ENCODE results near the gene SRSF7.
"Not testable (repeated sequence)": the region's sequence is repeated elsewhere in the genome, so short reads cannot be mapped to it uniquely, and the experiment has no call there.

The SRSF7 gene

DNA sequence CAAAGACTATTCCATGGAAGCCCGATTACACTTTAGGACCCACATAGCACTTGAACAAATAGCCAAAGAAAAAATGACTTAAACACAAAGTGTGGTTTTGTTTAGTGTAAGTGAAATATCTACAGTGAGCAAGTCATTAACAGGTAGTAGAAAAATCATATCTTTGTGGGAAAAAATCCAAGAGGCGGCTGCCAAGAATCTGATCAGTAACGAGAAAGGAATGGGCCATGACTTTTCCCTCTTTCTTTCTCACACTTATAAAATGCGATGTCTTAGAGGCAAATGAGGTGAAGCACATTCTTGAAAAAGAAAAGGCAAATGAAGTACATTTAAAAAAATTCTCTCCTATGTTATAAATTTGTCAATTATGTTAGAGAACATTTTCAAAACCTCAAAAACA, 14.0 kb upstream of the SRSF7 start:
- Histone ChIP-seq H3K4me2 (ENCODE audit: insufficient read depth, low read length) (no peak overlapping the region), H3K4me3 (ENCODE audit: low read depth in 1 of 2, low read length in 2 of 2) (no peak overlapping the region), H3K9me3 (ENCODE audit: insufficient read depth, low read length, severe bottlenecking) (no peaks in the 10 kb centered on the region), H3K36me3 (ENCODE audit: insufficient read depth, low read length) (no peaks in the 10 kb centered on the region), H3K27ac (ENCODE audit: low read length) (no peak overlapping the region), H3K27me3 (ENCODE audit: insufficient read depth, low read length, poor library complexity) (no peaks in the 10 kb centered on the region), H4K20me1 (ENCODE audit: insufficient read depth, low read length) (no peaks in the 10 kb centered on the region), H3K79me2 (ENCODE audit: insufficient read depth, low read length) (no peaks in the 10 kb centered on the region), H2AFZ (ENCODE audit: low read depth, low read length) (no peak overlapping the region), H3K4me1 (ENCODE audit: insufficient read depth, low read length) (no peaks in the 10 kb centered on the region), H3K9ac (ENCODE audit: low read depth, low read length) (no peak overlapping the region)
- no peak for DNase-seq
- no peak for TF ChIP-seq CTCF (IDR thresholded peaks at IDR 0.05; ENCODE audit: borderline replicate concordance, extremely low read depth, low read length, poor library complexity, severe bottlenecking)
- TF ChIP-seq EZH2 (IDR thresholded peaks at IDR 0.05; ENCODE audit: borderline replicate concordance, low read depth, low read length, severe bottlenecking) = no peak
- no peak for ATAC-seq (ENCODE audit: insufficient read depth, low read depth)

GRCh38 chr2:38763728-38764127, 12.6 kb upstream of the SRSF7 start:
- Histone ChIP-seq H4K20me1 (ENCODE audit: insufficient read depth, low read length) (no peaks in the 10 kb centered on the region), H3K27ac (ENCODE audit: low read length) (no peak overlapping the region), H3K36me3 (ENCODE audit: insufficient read depth, low read length) (no peaks in the 10 kb centered on the region), H3K9ac (ENCODE audit: low read depth, low read length) (no peak overlapping the region), H3K4me1 (ENCODE audit: insufficient read depth, low read length) (no peaks in the 10 kb centered on the region), H3K27me3 (ENCODE audit: insufficient read depth, low read length, poor library complexity) (no peaks in the 10 kb centered on the region), H3K79me2 (ENCODE audit: insufficient read depth, low read length) (no peaks in the 10 kb centered on the region), H3K4me3 (ENCODE audit: low read depth in 1 of 2, low read length in 2 of 2) (no peak overlapping the region), H2AFZ (ENCODE audit: low read depth, low read length) (no peak overlapping the region), H3K9me3 (ENCODE audit: insufficient read depth, low read length, severe bottlenecking) (no peaks in the 10 kb centered on the region), H3K4me2 (ENCODE audit: insufficient read depth, low read length) (no peak overlapping the region)
- TF ChIP-seq CTCF (IDR thresholded peaks at IDR 0.05; ENCODE audit: borderline replicate concordance, extremely low read depth, low read length, poor library complexity, severe bottlenecking) = no peak
- no peak for TF ChIP-seq EZH2 (IDR thresholded peaks at IDR 0.05; ENCODE audit: borderline replicate concordance, low read depth, low read length, severe bottlenecking)
- no peak for ATAC-seq (ENCODE audit: insufficient read depth, low read depth)
- DNase-seq = no peak

DNA sequence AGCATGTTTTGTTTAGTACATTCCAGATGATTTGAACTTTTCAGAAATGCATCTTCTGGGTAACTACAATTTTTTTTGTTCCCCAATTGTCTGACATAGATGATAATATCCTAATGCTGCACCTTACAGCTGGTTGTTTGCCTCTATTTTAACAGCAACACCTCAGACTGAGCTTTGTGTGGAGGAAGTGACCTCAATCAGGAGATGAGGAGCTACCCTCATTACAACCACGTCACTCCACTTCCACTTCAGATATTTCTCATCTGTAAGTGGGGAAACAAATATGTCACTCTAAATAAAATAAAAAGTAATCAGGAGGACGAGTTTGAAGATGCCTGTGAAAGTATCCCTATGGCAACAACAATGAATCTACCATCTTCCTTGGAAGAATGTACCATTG, 12.1 kb upstream of the SRSF7 start:
- Histone ChIP-seq H3K27ac (ENCODE audit: low read length) (no peak overlapping the region), H3K9ac (ENCODE audit: low read depth, low read length) (no peak overlapping the region), H3K4me3 (ENCODE audit: low read depth in 1 of 2, low read length in 2 of 2) (no peak overlapping the region), H3K36me3 (ENCODE audit: insufficient read depth, low read length) (no peaks in the 10 kb centered on the region), H3K27me3 (ENCODE audit: insufficient read depth, low read length, poor library complexity) (no peaks in the 10 kb centered on the region), H2AFZ (ENCODE audit: low read depth, low read length) (no peak overlapping the region), H3K9me3 (ENCODE audit: insufficient read depth, low read length, severe bottlenecking) (no peaks in the 10 kb centered on the region), H4K20me1 (ENCODE audit: insufficient read depth, low read length) (no peaks in the 10 kb centered on the region), H3K4me1 (ENCODE audit: insufficient read depth, low read length) (no peaks in the 10 kb centered on the region), H3K4me2 (ENCODE audit: insufficient read depth, low read length) (no peak overlapping the region), H3K79me2 (ENCODE audit: insufficient read depth, low read length) (no peaks in the 10 kb centered on the region)
- ATAC-seq (ENCODE audit: insufficient read depth, low read depth) (no peak), DNase-seq (no peak)
- no peak for TF ChIP-seq CTCF (IDR thresholded peaks at IDR 0.05; ENCODE audit: borderline replicate concordance, extremely low read depth, low read length, poor library complexity, severe bottlenecking)
- no peak for TF ChIP-seq EZH2 (IDR thresholded peaks at IDR 0.05; ENCODE audit: borderline replicate concordance, low read depth, low read length, severe bottlenecking)

DNA sequence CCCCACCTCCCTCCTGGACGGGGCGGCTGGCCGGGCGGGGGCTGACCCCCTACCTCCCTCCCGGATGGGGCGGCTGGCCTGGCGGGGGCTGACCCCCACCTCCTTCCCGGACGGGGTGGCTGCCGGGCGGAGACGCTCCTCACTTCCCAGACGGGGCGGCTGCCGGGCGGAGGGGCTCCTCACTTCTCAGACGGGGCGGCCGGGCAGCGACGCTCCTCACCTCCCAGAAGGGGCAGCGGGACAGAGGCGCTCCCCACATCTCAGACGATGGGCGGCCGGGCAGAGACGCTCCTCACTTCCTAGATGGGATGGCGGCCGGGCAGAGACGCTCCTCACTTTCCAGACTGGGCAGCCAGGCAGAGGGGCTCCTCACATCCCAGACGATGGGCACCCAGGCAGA, 4.7 kb upstream of the SRSF7 start:
- not testable (repeated sequence) for ATAC-seq (ENCODE audit: insufficient read depth, low read depth); H3K27ac ChIP-seq (ENCODE audit: low read length); H3K4me3 ChIP-seq (ENCODE audit: low read depth in 1 of 2, low read length in 2 of 2); H2AFZ ChIP-seq (ENCODE audit: low read depth, low read length); H3K79me2 ChIP-seq (ENCODE audit: insufficient read depth, low read length); H3K9me3 ChIP-seq (ENCODE audit: insufficient read depth, low read length, severe bottlenecking); H3K9ac ChIP-seq (ENCODE audit: low read depth, low read length); H3K27me3 ChIP-seq (ENCODE audit: insufficient read depth, low read length, poor library complexity); DNase-seq; H3K4me2 ChIP-seq (ENCODE audit: insufficient read depth, low read length); H4K20me1 ChIP-seq (ENCODE audit: insufficient read depth, low read length); H3K36me3 ChIP-seq (ENCODE audit: insufficient read depth, low read length)
- peaks cover 20% of the 10 kb centered on the region for H3K4me1 ChIP-seq (ENCODE audit: insufficient read depth, low read length)

Data from DND-41 (cell line).